ENCODE data around the gene TSBP1. TPM values are rescaled to one million over a fixed set of nuclear protein-coding genes. Genes with fewer than 3 reads are reported as not detected.

Gene TSBP1
- total and polyA plus RNA-seq, 9 of the 15 experiments (the other 6 are each of a cell fraction or from before 2014, with no cell fraction given), result not detected

- TF ChIP-seq TFAP4 (CRISPR knock-in tag; IDR thresholded peaks at IDR 0.05; ENCODE audit: borderline replicate concordance), result peak; percentile 29; the same call in 1 of the 2 replicates
- no peak for TF ChIP-seq MED1 (CRISPR knock-in tag; IDR thresholded peaks at IDR 0.05; ENCODE audit: borderline replicate concordance)
- TF ChIP-seq FOXP4 (CRISPR knock-in tag; IDR thresholded peaks at IDR 0.05; ENCODE audit: borderline replicate concordance), result no peak
- 0 out of 2 replicates have a peak, but pooled peaks have one; percentile 24 for TF ChIP-seq GATA2 (CRISPR knock-in tag; IDR thresholded peaks at IDR 0.05)
- TF ChIP-seq KLF16 (IDR thresholded peaks at IDR 0.05), result peak; percentile 45; the same call in 1 of the 2 replicates
- TF ChIP-seq HNRNPH1 (optimal IDR thresholded peaks at IDR 0.05; ENCODE audit: low read depth, low read length), result no peak
- TF ChIP-seq SP1 (CRISPR knock-in tag; IDR thresholded peaks at IDR 0.05), result 0 out of 2 replicates have a peak, but pooled peaks have one; percentile 33
- no peak for TF ChIP-seq ZBTB43 (CRISPR knock-in tag; IDR thresholded peaks at IDR 0.05)
- peak; percentile 96 for TF ChIP-seq FOSL1 (tag; conservative IDR thresholded peaks at IDR 0.05)
- no peak for TF ChIP-seq E4F1 (CRISPR knock-in tag; IDR thresholded peaks at IDR 0.05; ENCODE audit: borderline replicate concordance)
- 0 out of 2 replicates have a peak, but pooled peaks have one; percentile 37 for TF ChIP-seq FOXP1 (CRISPR knock-in tag; IDR thresholded peaks at IDR 0.05)
- no peak for TF ChIP-seq SUPT5H (IDR thresholded peaks at IDR 0.05)
- no peak for TF ChIP-seq ZNF584 (CRISPR knock-in tag; IDR thresholded peaks at IDR 0.05; ENCODE audit: low read depth)
- TF ChIP-seq NFE2 (IDR thresholded peaks at IDR 0.05; ENCODE audit: low read depth), result peak; percentile 40
- no peak; the same call in 1 of the 2 replicates for TF ChIP-seq ZNF512 (tag; IDR thresholded peaks at IDR 0.05)
- TF ChIP-seq ZFX (CRISPR knock-in tag; IDR thresholded peaks at IDR 0.05), result no peak
Measured at GRCh38 chr6:32255199-32256153, 116.2 kb downstream of the TSBP1 start (continued).

All from K562 (cell line).